HepG2 (cell line): ENCODE data around the gene NAV3. TPM values are rescaled to one million over a fixed set of nuclear protein-coding genes. Genes with fewer than 3 reads are reported as not detected.

Experiments used
- ATAC-seq: fragments of 200-7000 bp; cut with Tn5 transposase; 3 replicates; pipeline ENCODE4 v1.9.1; 2020; ENCODE audit warnings: mild to moderate bottlenecking, moderate library complexity
- BruUV-seq: library from RNA; stranded (reverse); fragments of 400-500 nt; replicated peaks from 2 replicates; lab custom pipeline; 2021; lab: Mats Ljungman, UMichigan
- CTCF ChIA-PET: fragments of 300-600 bp; formaldehyde crosslinking; extraction: SDS; loops from one replicate; lab custom pipeline; 2021; ENCODE audit warnings: low total read pairs, inconsistent platforms, low intra/inter-chr PET ratio; lab: Yijun Ruan, JAX
- POLR2A ChIA-PET: fragments of 350-600 bp; sonication (Branson Sonifier 250); formaldehyde crosslinking; loops from one replicate; lab custom pipeline; 2020; ENCODE audit warnings: antibody characterized with exemption, inconsistent platforms; lab: Yijun Ruan, JAX
- DNase-seq: peaks from one replicate; pipeline ENCODE4 v3.0.0-alpha.2; 2015; ENCODE audit warnings: low spot score
- FAIRE-seq: peaks from 3 replicates; lab custom pipeline; 2011; peaks lifted over from hg19 to GRCh38; lab: Jason Lieb, UNC
- H2AFZ ChIP-seq: one replicate; pipeline ENCODE4 v1.6.1; 2011; ENCODE audit warnings: low read length, inconsistent platforms
- H3K27ac ChIP-seq: fragments of 300-600 bp; 3 replicates; pipeline ENCODE4 v1.8.0; 2011; ENCODE audit warnings: mixed run types, mild to moderate bottlenecking, mixed read lengths, low read length, inconsistent platforms; ENCODE audit not compliant: insufficient read depth; ENCODE audit errors: extremely low read length
- H3K27me3 ChIP-seq, 2 experiments: fragments of 200-600 bp in 1 of 2; 2 replicates in 1 of 2; 3 replicates in 1 of 2; pipeline versions ENCODE4 v1.6.0 to v1.8.0; 2011; ENCODE audit warnings: low read length in 2 of 2, mild to moderate bottlenecking in 2 of 2, moderate library complexity in 2 of 2, inconsistent platforms in 1 of 2; ENCODE audit not compliant: insufficient read depth in 2 of 2, control insufficient read depth in 1 of 2
- H3K36me3 ChIP-seq, 2 experiments: fragments of 200-600 bp in 1 of 2; replicated peaks in 1 of 2; 2 replicates in 1 of 2; 3 replicates in 1 of 2; pipeline versions ENCODE4 v1.5.1 to v1.8.0; 2011; ENCODE audit warnings: low read length in 2 of 2, inconsistent platforms in 1 of 2; ENCODE audit not compliant: insufficient read depth in 2 of 2, control insufficient read depth in 1 of 2
- H3K4me1 ChIP-seq: 2 replicates; pipeline ENCODE4 v1.5.1; 2012; ENCODE audit warnings: low read length, inconsistent platforms; ENCODE audit not compliant: insufficient read depth
- H3K4me2 ChIP-seq: 2 replicates; pipeline ENCODE4 v1.6.0; 2011; ENCODE audit warnings: low read depth, low read length, inconsistent platforms
- H3K4me3 ChIP-seq, 3 experiments: fragments of 200-600 bp in 1 of 3; sonication (generic), shearing (Covaris generic) in 1 of 3; replicated peaks in 1 of 3; 2 replicates each; pipeline ENCODE4 v1.5.1; 2011 to 2016; ENCODE audit warnings: low read length in 3 of 3, inconsistent platforms in 2 of 3, low read depth in 2 of 3, mild to moderate bottlenecking in 2 of 3, control low read depth in 1 of 3, mixed read lengths in 1 of 3; ENCODE audit not compliant: insufficient read depth in 1 of 3
- H3K79me2 ChIP-seq: one replicate; pipeline ENCODE4 v1.6.1; 2011; ENCODE audit warnings: low read length, inconsistent platforms; ENCODE audit not compliant: insufficient read depth
- H3K9ac ChIP-seq: 2 replicates; pipeline ENCODE4 v1.6.0; 2011; ENCODE audit warnings: mild to moderate bottlenecking, low read depth, low read length, inconsistent platforms; ENCODE audit not compliant: insufficient read depth
- H3K9me3 ChIP-seq: 2 replicates; pipeline ENCODE4 v1.5.1; 2012; ENCODE audit warnings: mild to moderate bottlenecking, low read length
- H4K20me1 ChIP-seq: 2 replicates; pipeline ENCODE4 v1.6.0; 2011; ENCODE audit warnings: inconsistent platforms, mild to moderate bottlenecking, low read length, moderate library complexity; ENCODE audit not compliant: insufficient read depth
- AKAP8 ChIP-seq: sonication (generic); formaldehyde crosslinking; IDR thresholded peaks from 2 replicates; pipeline ENCODE4 v1.5.1; 2020; ENCODE audit warnings: mild to moderate bottlenecking, missing genetic modification reagents
- DNMT3B ChIP-seq: conservative IDR thresholded peaks from 2 replicates; pipeline ENCODE4 v1.6.1; 2016; ENCODE audit warnings: missing biosample characterization, control low read depth
- EED ChIP-seq: sonication (generic); formaldehyde crosslinking; IDR thresholded peaks from 2 replicates; pipeline ENCODE4 v1.5.0; 2020; ENCODE audit warnings: mild to moderate bottlenecking, missing genetic modification reagents
- KDM5A ChIP-seq: fragments of 200-600 bp; sonication (generic); IDR thresholded peaks from 2 replicates; pipeline ENCODE4 v1.7.0; 2018; ENCODE audit warnings: antibody characterized with exemption, mild to moderate bottlenecking, low read length, borderline replicate concordance
- MAFG ChIP-seq: sonication (generic); formaldehyde crosslinking; IDR thresholded peaks from 2 replicates; pipeline ENCODE4 v1.5.1; 2020; ENCODE audit warnings: mild to moderate bottlenecking, missing genetic modification reagents
- NFE2 ChIP-seq: sonication (generic); formaldehyde crosslinking; IDR thresholded peaks from 2 replicates; pipeline ENCODE4 v1.4.0; 2020; ENCODE audit warnings: missing genetic modification reagents
- NFIC ChIP-seq: IDR thresholded peaks from 2 replicates; pipeline ENCODE4 v1.6.1; 2012; ENCODE audit warnings: mild to moderate bottlenecking, low read length, inconsistent platforms
- NR2F1 ChIP-seq, 2 experiments: fragments of 450-650 bp in 1 of 2; formaldehyde crosslinking in 1 of 2; IDR thresholded peaks; 2 replicates each; pipeline versions ENCODE4 v1.5.0 to v1.6.1; 2016 to 2020; ENCODE audit warnings: mild to moderate bottlenecking in 1 of 2, missing compliant biosample characterization in 1 of 2, missing genetic modification reagents in 1 of 2, moderate library complexity in 1 of 2
- TGIF2 ChIP-seq: IDR thresholded peaks from 2 replicates; pipeline ENCODE4 v1.6.1; 2016; ENCODE audit warnings: control low read depth, missing compliant biosample characterization
- ZBTB8A ChIP-seq: sonication (generic); formaldehyde crosslinking; IDR thresholded peaks from 2 replicates; pipeline ENCODE4 v1.4.0; 2020; ENCODE audit warnings: mild to moderate bottlenecking, low read depth, missing genetic modification reagents, borderline replicate concordance
- ZNF205 ChIP-seq: IDR thresholded peaks from 2 replicates; pipeline ENCODE4 v1.6.1; 2018; ENCODE audit warnings: missing biosample characterization, missing genetic modification reagents
- ZNF232 ChIP-seq: sonication (generic); formaldehyde crosslinking; IDR thresholded peaks from 2 replicates; pipeline ENCODE4 v1.4.0; 2020; ENCODE audit warnings: missing genetic modification reagents, borderline replicate concordance
- ZNF263 ChIP-seq: sonication (generic); formaldehyde crosslinking; IDR thresholded peaks from 2 replicates; pipeline ENCODE4 v1.4.0; 2020; ENCODE audit warnings: missing genetic modification reagents
- ZNF264 ChIP-seq: sonication (generic); formaldehyde crosslinking; IDR thresholded peaks from 2 replicates; pipeline ENCODE4 v1.4.0; 2020; ENCODE audit warnings: missing genetic modification reagents
- ZNF3 ChIP-seq: IDR thresholded peaks from 2 replicates; pipeline ENCODE4 v1.7.0; 2017; ENCODE audit warnings: inconsistent platforms
- ZNF460 ChIP-seq: sonication (generic); formaldehyde crosslinking; IDR thresholded peaks from 2 replicates; pipeline ENCODE4 v1.5.1; 2020; ENCODE audit warnings: missing genetic modification reagents, mild to moderate bottlenecking, borderline replicate concordance
- WGBS: methylation state at CpG from one replicate; pipeline ENCODE4 v1.1.6; 2017; ENCODE audit warnings: low lambda C conversion rate; 5-methylcytosine and 5-hydroxymethylcytosine counted together
- in situ Hi-C: cut with HindIII; loops from 2 replicates; pipeline ENCODE4 v1.10.0; 2017; ENCODE audit warnings: low pct_unique_long_range_greater_than_20kb; ENCODE audit not compliant: extremely low pct_ligation_motif_present
- intact Hi-C: fragments of 100-400 bp; cut with micrococcal nuclease; formaldehyde crosslinking; loops from one replicate; pipeline ENCODE4 v1.10.0; 2022; ENCODE audit not compliant: unreplicated experiment
- polyA plus RNA-seq, 8 experiments: library from polyadenylated mRNA; depleted of rRNA in 3 of 8; stranded (reverse) in 7 of 8; unstranded in 1 of 8; fragments of >200 nt; fragmentation: Illumina TruSeq in 4 of 8; extraction: Trizol in 4 of 8; gene quantifications; 2 replicates each; pipeline versions ENCODE4 v1.2.1 to v1.2.3, GENCODE V29; 2011 to 2016; ENCODE audit warnings: low read depth in 4 of 8, missing spikeins in 1 of 8, mixed read lengths in 1 of 8; ENCODE audit not compliant: insufficient read depth in 1 of 8
- total RNA-seq, 5 experiments: library from RNA; depleted of rRNA; stranded (reverse); fragments of >200 nt; fragmentation: Illumina TruSeq; extraction: Trizol; gene quantifications; 2 replicates each; pipeline ENCODE4 v1.2.3, GENCODE V29; 2016; ENCODE audit warnings: low read depth in 1 of 5
- TF ChIP-seq, protein P1 (sequence below): sonication (generic); formaldehyde crosslinking; IDR thresholded peaks from 2 replicates; pipeline ENCODE4 v1.5.1; 2020; ENCODE audit warnings: missing genetic modification reagents, mild to moderate bottlenecking, borderline replicate concordance
- TF ChIP-seq, protein P2 (sequence below): sonication (generic); formaldehyde crosslinking; IDR thresholded peaks from 2 replicates; pipeline ENCODE4 v1.8.1; 2023; ENCODE audit warnings: mild to moderate bottlenecking, missing genetic modification reagents, borderline replicate concordance
- TF ChIP-seq, protein P3 (sequence below): fragments of 450-650 bp; IDR thresholded peaks from 2 replicates; pipeline ENCODE4 v1.6.1; 2016

NAV3 gene
- total and polyA plus RNA-seq, 2 of the 13 experiments (the other 11 are each of a cell fraction or from before 2014, with no cell fraction given) = 0.01 to 0.18 TPM

DNA sequence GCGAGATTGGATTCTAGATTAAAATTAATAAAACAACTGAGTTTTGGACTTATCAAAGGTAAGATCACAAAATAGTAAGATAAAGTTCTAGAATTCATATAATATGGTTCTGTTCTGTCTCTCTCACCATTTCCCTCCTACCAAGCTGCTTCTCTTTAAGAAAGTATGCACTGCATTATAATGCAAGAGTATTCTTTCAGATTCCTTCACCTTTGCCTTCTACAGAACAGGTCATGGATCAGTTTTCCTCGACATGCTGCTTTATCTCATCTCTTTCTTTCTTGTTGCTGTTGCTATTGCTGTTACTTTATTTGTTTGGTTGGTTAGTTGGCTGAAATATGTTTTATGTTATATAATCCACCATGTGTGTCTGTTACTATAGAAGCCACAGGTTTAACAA is 357.0 kb downstream of the NAV3 start:
- ATAC-seq = no peak

DNA sequence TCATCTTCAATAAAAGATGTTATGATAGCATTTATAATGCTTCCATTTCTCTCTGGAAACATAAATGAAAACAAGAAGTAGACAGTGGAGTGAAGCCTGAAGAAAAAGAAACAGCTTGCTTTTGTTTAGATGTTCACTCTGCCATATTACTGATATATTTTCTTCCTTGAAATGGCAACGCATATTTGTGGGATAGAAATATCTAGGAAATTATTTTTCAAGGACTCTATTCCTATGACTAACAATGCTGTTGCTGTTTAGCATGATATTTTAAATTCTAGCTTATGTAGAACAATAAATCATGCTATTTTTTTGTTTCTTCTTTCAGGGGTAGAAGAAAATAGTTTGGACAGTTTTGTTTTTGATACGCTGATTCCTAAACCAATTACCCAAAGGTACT is 359.0 kb downstream of the NAV3 start:
- in situ Hi-C loops = loop anchor here (10.0 kb wide), 1 partner anchor 1155 kb away; no protein-coding TSS in a partner anchor
- FAIRE-seq = no peak
- Histone ChIP-seq H3K4me3 (no peak overlapping the region), H3K9me3 (no peaks in the 10 kb centered on the region), H4K20me1 (no peaks in the 10 kb centered on the region), H2AFZ (no peak overlapping the region), H3K27ac (no peak overlapping the region), H3K9ac (no peak overlapping the region), H3K27me3 (no peaks in the 10 kb centered on the region), H3K36me3 (no peaks in the 10 kb centered on the region), H3K4me1 (no peaks in the 10 kb centered on the region), H3K79me2 (no peaks in the 10 kb centered on the region), H3K4me2 (no peak overlapping the region)
- DNase-seq = no peak
- ChIA-PET POLR2A (no interaction called here), CTCF (no interaction called here)
- intact Hi-C loops = no loop called here
- 44% methylated on average over 2 of the region's 2 CpGs for WGBS
- ATAC-seq = no peak
- no TSS peak for BruUV-seq
- TF ChIP-seq NR2F1 (CRISPR knock-in tag; IDR thresholded peaks at IDR 0.05) (no peak), ZNF205 (no peak), ZBTB8A (CRISPR knock-in tag) (no peak), EED (no peak), ZNF264 (CRISPR knock-in tag) (no peak), ZNF232 (CRISPR knock-in tag) (no peak), MAFG (no peak), ZNF460 (CRISPR knock-in tag) (no peak), ZNF3 (CRISPR knock-in tag) (no peak), AKAP8 (CRISPR knock-in tag) (no peak), DNMT3B (CRISPR knock-in tag) (no peak), ZNF263 (CRISPR knock-in tag) (no peak), NFIC (no peak), KDM5A (no peak)
- TF ChIP-seq, protein P1, sequence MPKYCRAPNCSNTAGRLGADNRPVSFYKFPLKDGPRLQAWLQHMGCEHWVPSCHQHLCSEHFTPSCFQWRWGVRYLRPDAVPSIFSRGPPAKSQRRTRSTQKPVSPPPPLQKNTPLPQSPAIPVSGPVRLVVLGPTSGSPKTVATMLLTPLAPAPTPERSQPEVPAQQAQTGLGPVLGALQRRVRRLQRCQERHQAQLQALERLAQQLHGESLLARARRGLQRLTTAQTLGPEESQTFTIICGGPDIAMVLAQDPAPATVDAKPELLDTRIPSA (CRISPR knock-in tag) = no peak
- TF ChIP-seq, protein P2, sequence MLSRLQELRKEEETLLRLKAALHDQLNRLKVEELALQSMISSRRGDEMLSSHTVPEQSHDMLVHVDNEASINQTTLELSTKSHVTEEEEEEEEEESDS (CRISPR knock-in tag) = no peak

More for the DNA sequence above, 357.0 kb downstream of the NAV3 start:
- H3K4me1 ChIP-seq = no peaks in the 10 kb centered on the region
- no peaks in the 10 kb centered on the region for H3K36me3 ChIP-seq
- intact Hi-C loops (no loop called here), in situ Hi-C loops (loop anchor here (10.0 kb wide), 1 partner anchor 1157 kb away; no protein-coding TSS in a partner anchor)
- POLR2A ChIA-PET = no interaction called here
- no peak overlapping the region for H3K27ac ChIP-seq
- FAIRE-seq = no peak
- H3K4me3 ChIP-seq = no peak overlapping the region
- no peak overlapping the region for H2AFZ ChIP-seq
- TF ChIP-seq NFE2 (CRISPR knock-in tag) = no peak
- TF ChIP-seq TGIF2 (CRISPR knock-in tag) = no peak
- TF ChIP-seq, protein P3, sequence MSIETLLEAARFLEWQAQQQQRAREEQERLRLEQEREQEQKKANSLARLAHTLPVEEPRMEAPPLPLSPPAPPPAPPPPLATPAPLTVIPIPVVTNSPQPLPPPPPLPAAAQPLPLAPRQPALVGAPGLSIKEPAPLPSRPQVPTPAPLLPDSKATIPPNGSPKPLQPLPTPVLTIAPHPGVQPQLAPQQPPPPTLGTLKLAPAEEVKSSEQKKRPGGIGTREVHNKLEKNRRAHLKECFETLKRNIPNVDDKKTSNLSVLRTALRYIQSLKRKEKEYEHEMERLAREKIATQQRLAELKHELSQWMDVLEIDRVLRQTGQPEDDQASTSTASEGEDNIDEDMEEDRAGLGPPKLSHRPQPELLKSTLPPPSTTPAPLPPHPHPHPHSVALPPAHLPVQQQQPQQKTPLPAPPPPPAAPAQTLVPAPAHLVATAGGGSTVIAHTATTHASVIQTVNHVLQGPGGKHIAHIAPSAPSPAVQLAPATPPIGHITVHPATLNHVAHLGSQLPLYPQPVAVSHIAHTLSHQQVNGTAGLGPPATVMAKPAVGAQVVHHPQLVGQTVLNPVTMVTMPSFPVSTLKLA = no peak
- no peak overlapping the region for H3K4me2 ChIP-seq
- 3% methylated on average over 2 of the region's 2 CpGs for WGBS
- CTCF ChIA-PET = no interaction called here
- BruUV-seq = no TSS peak
- H3K9me3 ChIP-seq = no peaks in the 10 kb centered on the region
- no peak for DNase-seq
- H3K27me3 ChIP-seq = no peaks in the 10 kb centered on the region
- no peaks in the 10 kb centered on the region for H4K20me1 ChIP-seq
- H3K79me2 ChIP-seq = no peaks in the 10 kb centered on the region
- H3K9ac ChIP-seq = no peak overlapping the region
